Anterior cingulate cortex (tissue), 58 donors: ENCODE data around the gene ERFE.
"Not testable (repeated sequence)": the region's sequence is repeated elsewhere in the genome, so short reads cannot be mapped to it uniquely, and the experiment has no call there.

ENCODE experiments used
- DNase-seq, 58 donors: peaks; one replicate each; lab custom pipeline; 2025; lab: John Stamatoyannopoulos, UW

ERFE gene, protein sequence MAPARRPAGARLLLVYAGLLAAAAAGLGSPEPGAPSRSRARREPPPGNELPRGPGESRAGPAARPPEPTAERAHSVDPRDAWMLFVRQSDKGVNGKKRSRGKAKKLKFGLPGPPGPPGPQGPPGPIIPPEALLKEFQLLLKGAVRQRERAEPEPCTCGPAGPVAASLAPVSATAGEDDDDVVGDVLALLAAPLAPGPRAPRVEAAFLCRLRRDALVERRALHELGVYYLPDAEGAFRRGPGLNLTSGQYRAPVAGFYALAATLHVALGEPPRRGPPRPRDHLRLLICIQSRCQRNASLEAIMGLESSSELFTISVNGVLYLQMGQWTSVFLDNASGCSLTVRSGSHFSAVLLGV

GRCh38 chr2:238158509-238159070, at the start of gene ERFE:
Gene ERFE, plus strand, starts transcription at chr2:238158970. Its CDS starts 38 bp downstream, at chr2:238159008.
- peak in 3 of 58 donors; percentile 7 to 23 (median 21) for DNase-seq

DNA sequence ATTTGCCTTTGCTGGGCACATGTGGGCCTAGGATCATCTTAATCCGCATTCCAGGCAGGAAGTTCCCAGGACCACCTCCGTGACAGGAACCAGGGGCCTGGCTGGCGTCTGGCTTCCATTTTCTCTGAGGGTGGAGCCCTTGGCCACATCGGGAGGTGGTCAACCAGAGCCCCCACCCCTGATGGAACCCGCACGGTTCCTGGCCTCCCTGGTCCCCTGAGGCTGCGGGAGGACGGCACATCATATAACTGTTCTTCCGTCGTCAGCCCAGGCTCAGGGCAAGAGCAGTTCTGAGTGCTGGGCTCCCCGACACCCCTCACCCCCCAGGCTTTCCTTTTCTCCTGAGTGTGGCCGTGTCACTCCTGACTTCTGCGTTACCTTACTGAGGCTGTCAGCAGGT, 45.2 kb upstream of the ERFE start:
- no peak for DNase-seq

DNA sequence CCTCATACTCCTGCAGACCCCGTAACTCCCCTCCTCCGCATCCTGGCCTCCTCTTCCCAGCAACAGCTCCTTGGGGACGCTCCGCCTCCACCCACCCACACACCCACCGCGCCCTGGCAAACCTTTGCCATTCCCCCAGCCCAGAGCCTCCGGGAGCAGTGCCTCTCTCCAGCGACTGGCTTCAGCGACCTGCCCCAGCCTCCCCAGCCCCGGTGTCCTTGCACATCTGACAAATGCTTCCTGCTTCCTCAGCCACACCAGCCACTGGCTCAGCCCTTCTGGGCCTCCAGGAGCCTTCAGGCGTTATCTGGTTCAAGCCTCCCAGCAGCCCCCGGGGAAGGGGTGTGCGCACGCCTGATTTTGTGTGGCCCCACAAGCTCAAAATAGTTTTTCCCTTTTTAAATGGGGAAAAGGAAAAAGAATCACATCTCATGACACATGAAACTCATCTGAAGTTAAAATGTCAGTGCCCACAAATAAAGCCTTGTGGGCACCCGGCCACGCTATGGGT, 44.4 kb upstream of the ERFE start:
- no peak for DNase-seq

DNA sequence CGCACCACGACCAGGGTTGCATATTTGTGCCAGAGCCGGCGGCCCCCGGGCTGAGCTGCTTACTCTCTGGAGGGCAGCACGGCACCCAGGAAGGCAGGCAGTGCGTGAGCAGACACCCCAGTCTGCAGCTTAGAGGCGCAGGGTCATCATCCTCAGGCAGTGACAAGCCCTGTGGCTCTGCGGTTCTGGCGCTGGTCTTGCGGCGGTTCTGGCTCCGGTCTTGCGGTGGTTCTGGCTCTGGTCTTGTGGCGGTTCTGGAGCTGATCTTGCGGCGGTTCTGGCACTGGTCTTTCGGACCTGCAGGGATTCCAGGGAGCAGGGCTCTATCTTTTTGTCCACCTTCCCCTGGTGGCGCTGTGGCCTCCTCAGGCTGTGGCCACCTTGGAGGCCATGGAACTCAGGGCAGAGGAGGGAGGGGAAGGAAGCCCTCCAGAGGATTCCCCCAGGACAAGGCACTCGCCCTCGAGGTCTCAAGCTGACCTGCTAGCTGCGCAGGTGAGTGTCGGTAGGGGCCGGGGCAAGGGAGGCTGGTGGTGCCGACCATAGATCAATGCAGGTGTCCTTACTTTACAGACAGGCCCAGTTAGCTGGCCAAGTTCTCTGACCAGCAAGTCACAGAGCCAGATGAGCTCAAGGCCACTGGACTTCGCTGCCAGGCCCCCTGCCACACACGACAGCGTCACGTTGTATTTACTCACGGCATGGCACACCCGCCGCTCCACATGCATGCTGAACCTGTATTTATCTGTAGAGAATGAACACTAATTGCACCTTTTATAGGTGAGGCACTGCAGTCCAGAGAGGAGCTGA, 43.7 kb upstream of the ERFE start:
- DNase-seq: no peak

DNA sequence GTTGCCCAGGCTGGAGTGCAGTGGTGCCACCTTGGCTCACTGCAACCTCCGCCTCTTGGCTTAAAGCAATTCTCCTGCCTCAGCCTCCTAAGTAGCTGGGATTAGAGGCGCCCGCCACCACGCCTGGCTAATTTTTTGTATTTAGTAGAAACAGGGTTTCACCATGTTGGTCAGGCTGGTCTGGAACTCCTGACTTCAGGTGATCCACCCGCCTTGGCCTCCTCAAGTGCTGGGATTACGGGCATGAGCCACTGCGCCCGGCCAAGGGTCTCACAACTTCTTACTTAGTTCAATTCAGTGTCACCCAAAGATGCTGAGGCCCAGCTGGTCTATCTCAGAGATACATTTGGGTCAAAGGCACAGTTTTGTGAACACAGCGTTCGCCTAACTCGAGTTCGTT, 43.1 kb upstream of the ERFE start:
- not testable (repeated sequence) for DNase-seq

DNA sequence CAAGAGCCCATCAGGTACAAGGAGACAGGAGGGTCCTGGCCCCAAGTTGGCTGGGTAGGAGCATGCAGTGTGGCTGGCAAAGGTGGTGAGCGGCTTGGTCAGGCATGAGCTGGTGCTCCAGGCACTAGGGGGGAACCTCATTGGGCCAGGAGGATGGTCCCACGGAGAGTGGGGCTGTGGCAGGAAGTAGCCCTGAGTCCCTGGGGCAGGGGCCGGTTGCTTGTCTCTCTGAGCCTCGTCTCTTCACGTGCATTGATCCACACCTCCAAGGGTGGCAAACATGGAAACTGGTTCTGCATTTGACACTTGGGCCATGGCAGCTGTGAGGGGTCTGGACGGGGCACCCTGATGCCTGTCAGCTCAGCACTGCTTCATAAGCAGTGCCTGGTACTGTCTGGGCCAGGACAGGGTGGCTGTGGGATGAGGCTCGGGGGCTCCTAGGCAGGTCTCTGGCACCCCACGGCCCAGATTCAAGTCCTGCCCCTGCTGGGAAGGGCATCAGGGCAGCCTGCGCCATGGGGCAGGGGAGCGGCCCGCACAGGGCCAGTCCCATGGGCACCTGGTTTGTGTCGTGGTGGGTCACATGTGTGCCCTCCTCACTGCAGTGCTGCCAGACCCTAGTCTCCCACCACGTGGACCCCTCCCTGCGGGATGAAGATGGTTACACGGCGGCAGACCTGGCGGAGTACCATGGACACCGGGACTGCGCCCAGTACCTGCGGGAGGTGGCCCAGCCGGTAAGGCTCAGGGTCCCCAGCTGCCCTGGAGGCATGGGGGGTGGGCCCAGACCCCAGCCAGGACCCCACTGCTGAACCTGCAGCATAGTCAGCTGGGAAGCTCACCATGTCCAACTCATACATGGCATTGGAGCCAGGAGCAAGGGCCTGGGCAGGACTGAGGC, 42.2 kb upstream of the ERFE start:
- DNase-seq: no peak

GRCh38 chr2:238117199-238118154, 41.3 kb upstream of the ERFE start:
- DNase-seq: no peak

DNA sequence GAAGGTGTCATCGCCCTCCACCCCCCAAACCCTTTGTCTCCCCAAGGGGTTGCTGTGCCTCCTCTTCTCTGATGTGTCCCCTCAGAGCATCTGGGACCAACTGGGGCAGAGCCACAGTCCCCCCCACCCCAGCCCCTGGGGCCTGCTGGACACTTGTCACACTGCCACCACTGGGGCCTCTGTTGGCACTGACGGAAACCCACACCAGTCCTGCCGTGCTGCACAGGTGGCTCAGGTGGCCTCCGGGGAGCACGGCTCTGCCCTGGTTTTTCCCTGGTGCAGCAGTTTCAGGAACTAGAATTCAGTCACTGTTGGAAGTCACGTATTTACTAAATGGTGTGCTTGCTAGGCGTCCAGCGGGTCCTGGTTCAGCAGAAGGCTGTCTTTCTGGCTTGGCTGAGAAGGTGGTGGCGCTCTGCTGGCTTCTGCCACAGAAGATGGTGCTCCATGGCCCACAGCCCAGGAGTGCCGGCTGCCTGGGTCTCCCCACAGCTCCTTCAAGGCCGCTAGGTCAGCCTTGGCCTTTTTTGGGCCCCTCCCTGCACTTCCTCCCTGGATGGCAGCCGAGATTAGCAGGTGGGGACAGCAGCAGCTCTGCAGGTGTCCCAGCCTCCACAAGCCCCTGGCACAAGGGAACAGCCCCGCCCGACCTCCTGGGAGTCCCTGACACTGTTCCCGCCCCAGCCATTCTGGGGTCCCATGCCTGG, 38.9 kb upstream of the ERFE start:
- DNase-seq: no peak

DNA sequence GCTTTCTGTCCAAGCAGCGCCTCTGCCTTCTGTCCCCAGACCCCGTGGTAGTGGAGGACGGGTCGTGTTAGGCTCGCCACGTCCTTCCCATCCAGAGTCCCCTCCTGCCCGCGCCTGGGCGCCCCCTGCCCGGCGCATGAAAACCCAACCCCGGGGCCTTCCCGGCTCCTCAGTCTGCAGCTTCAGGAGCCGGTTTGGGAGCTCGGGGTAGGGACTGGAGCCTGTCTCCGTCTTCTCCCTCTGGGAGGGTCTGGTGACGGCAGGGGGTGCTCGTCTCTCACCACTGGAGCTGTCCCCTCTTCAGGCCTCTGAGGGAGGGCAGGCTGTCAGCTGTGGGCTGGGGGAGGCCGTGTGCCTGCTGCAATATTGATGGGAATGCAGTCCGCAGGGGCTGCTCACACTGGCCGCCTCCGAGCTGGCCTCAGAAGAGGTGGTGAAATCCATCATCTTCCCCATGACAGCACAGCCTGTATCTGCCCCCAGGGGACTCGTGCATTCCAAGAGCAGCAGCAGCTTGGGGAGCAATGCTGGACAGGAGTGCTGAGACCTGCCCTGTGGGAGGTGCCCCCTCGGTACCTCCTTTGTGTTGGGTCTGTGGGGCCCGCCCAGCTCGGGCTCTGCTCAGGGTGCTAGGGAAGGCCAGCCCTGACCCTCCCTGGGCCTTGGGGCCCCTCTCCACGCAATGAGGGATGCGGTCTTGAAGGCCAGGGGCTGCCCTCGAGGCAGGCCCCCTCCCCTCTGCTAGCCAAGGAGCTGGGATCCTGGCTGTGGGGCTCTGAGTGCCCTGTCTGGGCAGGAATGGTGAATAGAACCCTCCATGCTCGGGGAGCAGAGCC, 38.1 kb upstream of the ERFE start:
- DNase-seq: no peak

- DNase-seq: no peak
These were observed 37.1 kb upstream of the ERFE start for GRCh38 chr2:238121511-238122286.

DNA sequence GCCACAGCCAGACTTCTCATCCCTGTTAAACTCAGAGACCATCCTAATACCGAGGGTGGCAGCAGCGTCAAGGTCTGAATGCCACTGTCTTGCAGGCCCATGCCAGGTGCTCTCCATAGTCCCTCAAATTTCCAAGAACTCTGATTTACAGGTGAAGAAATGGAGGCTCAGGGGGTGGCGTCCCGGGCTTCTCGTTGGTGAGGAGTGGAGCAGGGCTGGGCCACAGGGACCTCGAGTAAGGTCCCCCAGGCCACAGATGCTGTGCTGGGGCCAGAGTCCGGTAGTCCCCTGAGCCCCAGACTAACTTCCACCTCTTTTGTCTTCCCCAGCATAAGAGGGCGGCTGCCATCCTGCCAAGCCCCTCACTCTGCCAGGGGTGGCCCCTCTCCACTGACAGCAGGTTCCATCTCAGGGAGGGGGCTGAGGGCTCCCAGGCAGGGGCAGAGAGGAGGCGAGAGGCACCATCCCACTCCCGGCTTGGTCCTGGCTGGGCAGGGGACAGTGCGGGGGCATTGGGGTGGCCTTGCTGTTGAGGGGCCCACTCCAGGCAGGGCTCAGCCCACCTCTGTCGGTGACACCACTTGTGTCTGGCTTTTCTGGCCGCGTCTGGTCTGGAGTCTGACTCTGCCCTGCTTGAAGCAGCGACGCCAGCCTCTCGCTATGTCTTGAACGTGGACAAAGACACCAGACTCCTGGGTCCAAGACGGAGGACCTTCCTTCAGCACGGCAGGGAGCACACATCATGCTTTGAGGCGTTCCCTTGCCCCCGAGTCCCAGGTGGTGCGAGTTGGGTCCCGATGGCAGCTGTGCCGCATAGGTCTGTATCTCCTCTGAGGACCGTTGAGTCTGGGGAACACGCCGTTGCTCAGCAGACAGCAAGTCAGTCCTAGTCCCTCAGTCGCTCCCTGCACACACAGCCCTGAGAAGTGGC, 36.2 kb upstream of the ERFE start:
- DNase-seq: no peak

DNA sequence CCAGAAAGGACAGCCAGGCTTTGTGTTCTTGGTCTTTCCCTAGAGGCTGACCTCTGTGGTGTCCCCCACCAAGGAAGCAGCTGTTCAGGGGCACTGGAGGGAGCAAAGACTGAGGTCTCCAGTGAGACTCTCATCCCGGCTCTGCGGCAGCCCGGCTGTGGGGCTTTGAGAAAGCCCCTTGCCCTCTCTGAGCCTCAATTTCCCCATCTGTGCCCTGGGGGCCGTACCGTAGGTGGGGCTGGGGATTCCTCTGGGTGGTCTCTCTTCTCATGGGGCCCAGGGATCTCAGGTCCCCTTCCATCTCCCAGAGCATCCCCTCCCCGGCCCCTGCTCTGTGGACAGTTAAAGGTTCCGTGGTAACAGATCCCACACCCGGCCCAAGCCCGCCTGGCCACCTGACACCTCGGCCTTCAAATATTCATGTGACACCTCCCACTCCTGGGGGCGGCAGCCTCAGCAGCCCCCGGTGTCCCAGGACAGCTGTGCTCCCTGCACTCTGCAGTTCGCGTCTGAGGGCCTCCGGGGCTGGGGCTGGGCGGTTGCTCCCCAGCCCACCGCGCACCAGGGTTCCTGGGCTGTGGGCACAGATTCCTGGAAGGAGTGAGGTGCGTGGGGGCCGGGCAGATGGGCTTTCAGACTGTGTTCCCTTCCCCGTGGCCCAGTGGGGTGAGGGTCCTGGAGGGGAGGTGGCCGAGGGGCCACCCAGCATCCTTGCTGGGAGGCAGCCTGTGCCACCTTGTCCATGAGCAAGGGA, 35.4 kb upstream of the ERFE start:
- DNase-seq: no peak

- DNase-seq: no peak
These were observed 34.7 kb upstream of the ERFE start for GRCh38 chr2:238123991-238124470.

- no peak for DNase-seq
These were observed 34.2 kb upstream of the ERFE start for GRCh38 chr2:238124488-238125126.
